ENCODE results near the gene MARVELD3.

The MARVELD3 gene

DNA sequence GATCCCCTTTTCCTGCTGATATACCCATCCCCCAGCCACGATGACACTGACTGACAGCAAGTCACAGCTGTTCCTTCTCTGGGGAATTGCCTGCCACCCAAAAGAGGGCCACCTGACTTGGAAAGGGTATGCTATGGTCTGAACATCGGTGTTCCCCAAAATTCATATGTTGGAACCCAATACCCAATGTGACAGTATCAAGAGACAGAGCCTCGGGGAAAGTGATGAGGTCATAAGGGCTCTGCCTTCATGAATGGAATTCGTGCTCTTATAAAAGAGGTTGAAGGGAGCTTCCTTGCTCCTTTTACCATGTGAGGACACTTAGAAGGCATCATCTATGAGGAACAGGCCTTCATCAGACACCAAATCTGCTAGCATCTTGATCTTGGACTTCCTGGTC, 7.6 kb upstream of the MARVELD3 start:
- no peaks in the 10 kb centered on the region for H3K9me3 ChIP-seq (ENCODE audit: control insufficient read depth, insufficient read depth, low read length)

DNA sequence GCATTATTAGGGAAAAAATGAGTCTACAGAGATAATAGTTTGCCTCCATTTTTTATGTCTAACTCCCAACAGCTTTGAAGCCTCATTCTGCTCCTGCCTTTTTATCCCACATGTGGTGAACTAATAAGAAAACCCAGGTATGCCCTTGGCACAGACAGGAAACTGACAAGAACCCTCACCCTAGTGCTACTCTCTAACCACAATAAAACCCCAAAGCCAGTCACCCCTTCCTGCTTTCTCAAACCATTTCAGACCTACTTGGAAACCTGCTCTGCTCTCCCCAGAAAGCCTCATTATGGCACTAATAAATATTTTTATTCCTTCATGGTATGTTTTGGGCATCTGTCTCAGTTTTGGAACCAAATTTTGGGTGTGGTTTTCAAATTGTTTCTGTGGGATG, 3.9 kb upstream of the MARVELD3 start:
- H3K36me3 ChIP-seq (ENCODE audit: control insufficient read depth, low read length): no peaks in the 10 kb centered on the region
- 0 out of 2 replicates have a peak, but pooled peaks cover 3% of the 10 kb centered on the region for H3K4me1 ChIP-seq (ENCODE audit: control insufficient read depth, low read length)
- TF ChIP-seq, protein P1, sequence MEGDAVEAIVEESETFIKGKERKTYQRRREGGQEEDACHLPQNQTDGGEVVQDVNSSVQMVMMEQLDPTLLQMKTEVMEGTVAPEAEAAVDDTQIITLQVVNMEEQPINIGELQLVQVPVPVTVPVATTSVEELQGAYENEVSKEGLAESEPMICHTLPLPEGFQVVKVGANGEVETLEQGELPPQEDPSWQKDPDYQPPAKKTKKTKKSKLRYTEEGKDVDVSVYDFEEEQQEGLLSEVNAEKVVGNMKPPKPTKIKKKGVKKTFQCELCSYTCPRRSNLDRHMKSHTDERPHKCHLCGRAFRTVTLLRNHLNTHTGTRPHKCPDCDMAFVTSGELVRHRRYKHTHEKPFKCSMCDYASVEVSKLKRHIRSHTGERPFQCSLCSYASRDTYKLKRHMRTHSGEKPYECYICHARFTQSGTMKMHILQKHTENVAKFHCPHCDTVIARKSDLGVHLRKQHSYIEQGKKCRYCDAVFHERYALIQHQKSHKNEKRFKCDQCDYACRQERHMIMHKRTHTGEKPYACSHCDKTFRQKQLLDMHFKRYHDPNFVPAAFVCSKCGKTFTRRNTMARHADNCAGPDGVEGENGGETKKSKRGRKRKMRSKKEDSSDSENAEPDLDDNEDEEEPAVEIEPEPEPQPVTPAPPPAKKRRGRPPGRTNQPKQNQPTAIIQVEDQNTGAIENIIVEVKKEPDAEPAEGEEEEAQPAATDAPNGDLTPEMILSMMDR (IDR thresholded peaks at IDR 0.05; ENCODE audit: low read depth, low read length, poor library complexity, severe bottlenecking): no peak
- no peak for TF ChIP-seq EZH2phosphoT487 (IDR thresholded peaks at IDR 0.05; ENCODE audit: borderline replicate concordance, low read length)
- no peaks in the 10 kb centered on the region for H4K20me1 ChIP-seq (ENCODE audit: control insufficient read depth, insufficient read depth, low read depth, low read length)
- H3K27ac ChIP-seq (ENCODE audit: low read depth, low read length): no peak overlapping the region
- no peak overlapping the region for H3K4me3 ChIP-seq (ENCODE audit: low read length)
- peaks cover 34% of the 10 kb centered on the region for H3K27me3 ChIP-seq (ENCODE audit: control insufficient read depth, low read length)
- H3K9me3 ChIP-seq (ENCODE audit: control insufficient read depth, insufficient read depth, low read length): no peaks in the 10 kb centered on the region
- no peaks in the 10 kb centered on the region for H3F3A ChIP-seq (ENCODE audit: control insufficient read depth, insufficient read depth)
- no peaks in the 10 kb centered on the region for H3K9me2 ChIP-seq (replicated peaks; ENCODE audit: control insufficient read depth, low read length)
- H3K4me2 ChIP-seq (ENCODE audit: low read length): no peak overlapping the region
- H3K79me2 ChIP-seq (ENCODE audit: control insufficient read depth, low read length): no peaks in the 10 kb centered on the region

More for the DNA sequence above, 7.6 kb upstream of the MARVELD3 start:
- no peaks in the 10 kb centered on the region for H3K79me2 ChIP-seq (ENCODE audit: control insufficient read depth, low read length)
- H3K36me3 ChIP-seq (ENCODE audit: control insufficient read depth, low read length): no peaks in the 10 kb centered on the region
- H3K4me3 ChIP-seq (ENCODE audit: low read length): no peak overlapping the region
- H3K4me2 ChIP-seq (ENCODE audit: low read length): no peak overlapping the region
- TF ChIP-seq EZH2phosphoT487 (IDR thresholded peaks at IDR 0.05; ENCODE audit: borderline replicate concordance, low read length): no peak
- TF ChIP-seq, protein P1 (IDR thresholded peaks at IDR 0.05; ENCODE audit: low read depth, low read length, poor library complexity, severe bottlenecking): no peak
- no peaks in the 10 kb centered on the region for H3K4me1 ChIP-seq (ENCODE audit: control insufficient read depth, low read length)
- no peaks in the 10 kb centered on the region for H4K20me1 ChIP-seq (ENCODE audit: control insufficient read depth, insufficient read depth, low read depth, low read length)
- H3K27me3 ChIP-seq (ENCODE audit: control insufficient read depth, low read length): peaks cover 16% of the 10 kb centered on the region; the same call in 1 of the 2 replicates
- H3K9me2 ChIP-seq (replicated peaks; ENCODE audit: control insufficient read depth, low read length): no peaks in the 10 kb centered on the region
- no peaks in the 10 kb centered on the region for H3F3A ChIP-seq (ENCODE audit: control insufficient read depth, insufficient read depth)
- no peak overlapping the region for H3K27ac ChIP-seq (ENCODE audit: low read depth, low read length)

DNA sequence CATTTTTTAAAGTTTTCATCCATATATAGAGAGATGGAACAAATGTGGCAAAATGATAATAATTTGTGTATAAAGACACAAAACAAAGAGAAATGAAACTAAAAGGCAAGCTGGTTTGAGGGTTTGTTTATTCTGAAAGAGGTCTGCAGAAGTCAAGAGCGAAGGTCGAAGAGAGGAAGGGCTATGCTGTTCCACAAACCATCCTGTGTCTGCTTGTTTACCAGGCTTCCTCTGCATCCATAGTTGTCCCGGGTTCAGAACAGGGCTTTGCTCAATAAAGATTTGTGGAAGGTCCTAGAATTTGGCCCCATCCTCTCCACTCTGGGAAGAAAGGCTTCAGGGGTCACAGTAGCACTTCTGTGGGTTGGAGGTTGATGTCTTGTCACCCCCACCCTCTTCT, 2.4 kb upstream of the MARVELD3 start:
- Histone ChIP-seq H3K79me2 (ENCODE audit: control insufficient read depth, low read length) (no peaks in the 10 kb centered on the region), H3K36me3 (ENCODE audit: control insufficient read depth, low read length) (no peaks in the 10 kb centered on the region), H3F3A (ENCODE audit: control insufficient read depth, insufficient read depth) (no peaks in the 10 kb centered on the region), H3K4me2 (ENCODE audit: low read length) (no peak overlapping the region), H3K4me1 (ENCODE audit: control insufficient read depth, low read length) (0 out of 2 replicates have a peak, but pooled peaks cover 3% of the 10 kb centered on the region), H3K4me3 (ENCODE audit: low read length) (no peak overlapping the region), H4K20me1 (ENCODE audit: control insufficient read depth, insufficient read depth, low read depth, low read length) (no peaks in the 10 kb centered on the region), H3K27me3 (ENCODE audit: control insufficient read depth, low read length) (peaks cover 29% of the 10 kb centered on the region), H3K27ac (ENCODE audit: low read depth, low read length) (no peak overlapping the region), H3K9me3 (ENCODE audit: control insufficient read depth, insufficient read depth, low read length) (no peaks in the 10 kb centered on the region), H3K9me2 (replicated peaks; ENCODE audit: control insufficient read depth, low read length) (no peaks in the 10 kb centered on the region)
- TF ChIP-seq EZH2phosphoT487 (IDR thresholded peaks at IDR 0.05; ENCODE audit: borderline replicate concordance, low read length): no peak
- TF ChIP-seq, protein P1 (IDR thresholded peaks at IDR 0.05; ENCODE audit: low read depth, low read length, poor library complexity, severe bottlenecking): no peak

Data from DOHH2 (cell line).